ENCODE data around the gene CACNB3. TPM values are rescaled to one million over a fixed set of nuclear protein-coding genes. Genes with fewer than 3 reads are reported as not detected.

The CACNB3 gene
- polyA plus RNA-seq, 4 donors: 45.6 to 98.8 (median 62.3) TPM

- no peak for DNase-seq (ENCODE audit: low read depth in 4 of 4, low spot score in 3 of 4)
Measured at GRCh38 chr12:48788524-48788853, 29.8 kb upstream of the CACNB3 start.

- DNase-seq (ENCODE audit: low read depth in 4 of 4, low spot score in 3 of 4): peak in 2 of 4 donors; percentile 72 to 75
Measured at GRCh38 chr12:48788854-48789775, 29.2 kb upstream of the CACNB3 start, which contains the start of gene ADCY6. ADCY6 (minus strand) TSS chr12:48789089; CDS start chr12:48783434, 5,655 bp downstream.

DNA sequence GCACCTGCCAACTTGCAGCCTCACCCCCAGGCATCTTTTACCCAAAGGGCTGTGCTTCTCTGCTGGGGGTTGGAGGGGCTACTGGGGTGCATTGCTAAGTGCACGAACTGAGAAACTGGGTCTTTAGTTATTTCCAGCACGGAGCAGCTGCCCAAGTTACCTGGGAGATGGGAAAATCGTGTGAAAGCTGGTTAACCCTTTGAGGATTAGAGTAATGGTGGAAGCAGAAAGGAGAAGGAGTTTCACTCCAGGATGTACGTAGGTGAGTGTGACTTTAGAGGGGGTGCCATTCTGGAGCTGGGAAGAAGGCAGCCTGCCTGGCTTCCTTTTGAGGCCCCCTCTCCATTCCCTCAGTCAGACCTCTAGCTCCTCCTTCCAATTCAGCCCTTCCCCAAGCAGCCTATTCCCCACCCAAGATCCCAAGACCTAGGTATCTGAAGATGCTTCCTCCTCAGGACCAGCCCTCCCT, 28.4 kb upstream of the CACNB3 start:
- no peak for DNase-seq (ENCODE audit: low read depth in 4 of 4, low spot score in 3 of 4)

DNA sequence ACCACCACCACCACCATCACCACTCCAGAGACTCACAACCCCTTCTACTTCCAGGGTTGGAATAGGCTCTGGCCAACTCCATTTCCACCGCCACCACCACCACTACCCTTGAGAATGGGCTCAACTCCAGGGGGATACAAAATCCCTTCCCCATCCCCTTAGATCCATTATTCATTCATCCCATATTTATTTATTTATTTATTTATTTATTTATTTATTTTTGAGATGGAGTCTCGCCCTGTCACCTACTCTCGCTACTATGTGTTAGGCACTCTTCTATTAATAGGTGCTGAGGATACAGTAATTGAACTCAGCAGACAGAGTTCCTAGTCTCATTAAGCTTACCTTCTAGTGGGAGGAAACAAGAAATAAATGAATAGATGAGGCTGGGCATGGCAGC, 24.6 kb upstream of the CACNB3 start:
- no peak for DNase-seq (ENCODE audit: low read depth in 4 of 4, low spot score in 3 of 4)

DNA sequence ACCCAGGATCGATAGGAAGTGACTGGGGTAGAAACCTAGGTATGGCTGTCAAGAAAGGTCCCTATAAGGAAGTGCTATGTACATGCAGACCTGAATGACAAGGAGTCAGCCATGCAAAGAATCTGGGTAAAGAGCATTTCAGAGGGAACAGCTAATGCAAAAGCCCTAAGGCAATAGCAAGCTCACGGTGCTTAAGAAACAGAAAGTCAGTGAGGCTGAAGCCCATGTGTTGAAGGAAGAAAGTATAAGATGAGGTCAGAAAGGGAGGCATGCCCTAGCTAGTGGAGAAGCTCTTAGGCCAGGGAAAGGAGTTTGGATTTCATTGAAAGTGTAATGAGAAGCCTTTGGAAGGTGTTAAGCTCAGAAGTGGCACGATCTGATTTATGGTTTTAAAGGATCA, 23.4 kb upstream of the CACNB3 start:
- no peak for DNase-seq (ENCODE audit: low read depth in 4 of 4, low spot score in 3 of 4)

GRCh38 chr12:48795550-48796455, 22.5 kb upstream of the CACNB3 start:
- DNase-seq (ENCODE audit: low read depth in 4 of 4, low spot score in 3 of 4): no peak

DNA sequence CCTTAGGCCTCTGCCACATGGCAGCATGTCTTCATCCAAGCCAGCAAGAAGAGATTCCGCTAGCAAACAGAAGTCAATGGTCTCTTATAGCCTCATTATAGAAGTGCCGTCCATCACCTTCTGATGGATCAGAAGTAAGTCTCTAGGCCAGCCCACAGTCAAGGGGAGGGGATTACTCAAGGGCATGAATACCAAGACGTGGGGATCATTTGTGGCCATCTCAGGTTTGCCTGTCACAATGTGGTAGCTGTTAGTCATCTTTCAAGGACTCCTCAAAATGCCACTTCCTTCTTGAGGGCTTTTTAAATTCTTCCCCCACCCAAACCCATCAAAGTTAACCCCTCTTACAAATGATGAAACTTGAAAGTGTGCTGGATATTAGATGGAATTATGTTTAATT, 21.3 kb upstream of the CACNB3 start:
- DNase-seq (ENCODE audit: low read depth in 4 of 4, low spot score in 3 of 4): no peak

DNA sequence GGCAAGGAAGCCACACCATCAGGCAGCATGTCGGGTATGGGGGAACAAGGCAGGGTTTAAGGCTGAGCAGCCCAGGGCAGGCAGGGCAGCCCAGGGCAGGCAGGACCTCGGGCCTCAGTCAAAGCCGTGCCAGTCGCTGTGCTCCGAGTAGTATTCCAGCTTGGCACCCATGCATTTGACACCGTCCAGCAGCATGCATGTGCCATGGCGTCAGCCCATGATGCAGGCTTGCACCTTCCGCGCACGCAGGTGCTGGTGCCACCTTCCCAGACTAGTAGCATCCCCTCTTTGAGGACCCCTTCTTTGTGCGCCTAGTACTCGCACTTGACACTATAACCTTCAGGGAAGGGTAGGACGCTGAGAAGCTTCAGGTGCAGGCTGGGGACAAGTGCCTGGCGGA, 17.8 kb upstream of the CACNB3 start:
- DNase-seq (ENCODE audit: low read depth in 4 of 4, low spot score in 3 of 4): no peak

DNA sequence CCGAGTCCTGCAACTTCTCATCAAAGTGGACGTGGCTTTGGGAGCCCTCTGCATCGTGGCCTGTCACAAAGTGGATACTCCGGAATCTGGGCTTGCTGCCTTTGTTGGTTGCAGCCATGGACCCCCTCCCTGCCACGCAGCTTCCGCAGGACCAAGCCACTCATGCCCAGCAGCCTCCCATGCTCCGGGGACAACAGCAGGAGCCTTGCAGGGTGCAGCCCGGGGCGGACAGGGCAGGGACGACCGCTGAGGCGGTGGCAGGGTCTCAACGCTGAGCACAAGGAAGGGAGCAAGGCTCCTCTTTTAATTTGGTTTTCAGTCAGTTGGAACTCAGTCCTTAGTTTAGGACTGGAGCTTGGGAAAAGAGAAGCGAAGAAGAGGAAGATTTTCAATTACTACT, 17.3 kb upstream of the CACNB3 start:
- DNase-seq (ENCODE audit: low read depth in 4 of 4, low spot score in 3 of 4): no peak

DNA sequence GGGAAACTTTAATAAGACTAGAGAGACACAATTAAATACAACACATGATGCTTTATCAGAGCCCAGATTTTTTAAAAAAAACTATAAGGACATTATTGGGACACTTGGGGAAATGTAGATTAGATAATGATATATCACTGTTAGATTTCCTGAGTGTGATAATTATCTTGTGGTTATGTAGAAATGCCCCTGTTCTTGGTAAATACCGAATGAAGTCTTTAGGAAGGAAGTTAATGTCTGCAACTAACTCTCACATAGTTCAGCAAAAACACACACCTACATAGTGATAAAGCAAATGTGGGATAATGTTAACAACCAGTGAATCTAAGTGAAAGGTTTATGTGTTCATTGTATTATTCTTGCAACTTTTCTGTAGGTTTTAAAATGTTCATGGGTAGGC, 14.6 kb upstream of the CACNB3 start:
- no peak for DNase-seq (ENCODE audit: low read depth in 4 of 4, low spot score in 3 of 4)

DNA sequence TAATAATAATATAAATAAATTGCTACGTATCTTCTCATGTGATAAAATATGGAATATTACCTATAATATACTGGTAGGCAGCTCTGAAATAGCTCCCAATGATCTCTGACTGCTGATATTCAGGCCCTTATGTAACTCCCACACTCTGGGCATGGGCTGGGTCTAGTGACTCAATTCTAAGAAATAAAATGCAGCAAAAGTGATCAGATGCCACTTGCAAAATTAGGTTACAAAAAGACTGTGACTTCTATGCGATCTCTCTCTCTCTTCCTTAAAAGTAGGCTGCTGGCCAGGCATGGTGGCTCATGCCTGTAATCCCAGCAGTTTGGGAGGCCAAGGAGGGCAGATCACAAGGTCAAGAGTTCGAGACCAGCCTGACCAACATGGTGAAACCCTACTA, 10.3 kb upstream of the CACNB3 start:
- no peak for DNase-seq (ENCODE audit: low read depth in 4 of 4, low spot score in 3 of 4)

- no peak for DNase-seq (ENCODE audit: low read depth in 4 of 4, low spot score in 3 of 4)
Measured at GRCh38 chr12:48810903-48811431, 7.3 kb upstream of the CACNB3 start.

DNA sequence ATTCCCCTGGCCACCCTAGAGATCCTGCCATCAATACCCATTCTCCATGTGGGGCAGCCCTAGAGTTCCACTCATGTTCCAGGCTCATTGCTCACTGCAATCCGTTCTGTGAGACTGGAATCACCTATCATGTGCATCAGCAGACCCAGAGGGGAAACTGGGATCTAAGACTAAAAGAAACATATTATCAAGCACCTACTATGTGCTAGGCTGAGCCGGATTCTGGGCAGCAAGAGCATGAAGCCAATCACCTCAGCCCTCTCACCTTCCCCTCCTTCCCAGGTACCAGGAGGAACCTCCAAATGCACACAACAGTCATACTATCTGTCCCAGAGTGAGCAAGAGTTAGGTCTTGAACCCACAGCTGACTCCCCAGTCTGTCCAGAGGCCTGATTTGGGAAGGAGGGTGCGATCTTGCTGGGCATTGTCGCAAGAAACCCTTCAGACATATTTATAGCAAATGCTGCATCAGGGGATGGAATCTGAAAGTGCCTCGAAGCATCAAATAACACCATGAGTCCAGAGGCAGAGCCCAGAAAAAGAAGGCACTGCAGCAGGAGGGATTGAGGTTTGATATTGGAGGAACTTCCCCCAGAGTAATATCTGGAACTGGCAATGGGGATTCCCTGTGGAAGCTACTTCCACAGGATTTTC, 6.7 kb upstream of the CACNB3 start:
- no peak for DNase-seq (ENCODE audit: low read depth in 4 of 4, low spot score in 3 of 4)

- DNase-seq (ENCODE audit: low read depth in 4 of 4, low spot score in 3 of 4): no peak
Measured at GRCh38 chr12:48812389-48812788, 5.9 kb upstream of the CACNB3 start.

DNA sequence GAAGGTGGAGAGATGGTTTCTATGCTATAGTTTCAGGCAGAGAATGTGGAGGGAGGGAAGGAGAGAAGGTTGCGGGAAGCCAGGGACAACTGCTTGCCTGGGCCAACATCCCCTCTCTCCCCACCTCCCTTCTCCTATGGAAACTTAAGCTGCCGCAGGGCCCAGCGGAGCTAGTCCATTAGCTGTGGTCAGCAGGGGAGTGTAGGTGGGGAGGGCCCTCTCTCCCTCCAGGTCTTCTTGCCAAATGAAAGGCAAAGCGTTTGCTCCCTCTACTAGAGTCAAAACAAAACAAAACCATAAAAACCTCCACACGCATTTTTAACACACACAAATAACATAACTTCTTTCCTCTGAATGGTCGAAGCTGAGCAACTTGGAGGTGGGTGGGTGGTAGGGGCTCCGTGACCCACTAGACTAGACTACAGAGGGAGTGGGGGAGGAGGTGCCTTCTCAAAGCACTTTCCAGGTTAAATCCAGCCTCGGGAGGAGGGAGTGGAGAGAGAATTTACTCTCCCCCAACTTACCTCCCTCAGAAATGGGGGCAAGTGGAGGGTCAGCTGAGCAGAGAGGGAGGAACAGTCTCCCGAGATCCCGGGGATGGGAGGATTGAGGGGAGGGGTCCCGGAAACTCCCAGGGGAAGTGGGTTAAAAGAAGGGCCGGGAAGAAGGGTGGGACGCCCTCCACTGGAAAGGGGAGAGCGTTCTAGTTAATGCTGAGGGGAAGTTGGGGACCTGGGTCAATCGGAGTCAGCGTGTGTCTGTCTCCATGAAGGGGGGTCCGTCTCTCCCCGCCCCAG, 4.6 kb upstream of the CACNB3 start:
- DNase-seq (ENCODE audit: low read depth in 4 of 4, low spot score in 3 of 4): no peak

DNA sequence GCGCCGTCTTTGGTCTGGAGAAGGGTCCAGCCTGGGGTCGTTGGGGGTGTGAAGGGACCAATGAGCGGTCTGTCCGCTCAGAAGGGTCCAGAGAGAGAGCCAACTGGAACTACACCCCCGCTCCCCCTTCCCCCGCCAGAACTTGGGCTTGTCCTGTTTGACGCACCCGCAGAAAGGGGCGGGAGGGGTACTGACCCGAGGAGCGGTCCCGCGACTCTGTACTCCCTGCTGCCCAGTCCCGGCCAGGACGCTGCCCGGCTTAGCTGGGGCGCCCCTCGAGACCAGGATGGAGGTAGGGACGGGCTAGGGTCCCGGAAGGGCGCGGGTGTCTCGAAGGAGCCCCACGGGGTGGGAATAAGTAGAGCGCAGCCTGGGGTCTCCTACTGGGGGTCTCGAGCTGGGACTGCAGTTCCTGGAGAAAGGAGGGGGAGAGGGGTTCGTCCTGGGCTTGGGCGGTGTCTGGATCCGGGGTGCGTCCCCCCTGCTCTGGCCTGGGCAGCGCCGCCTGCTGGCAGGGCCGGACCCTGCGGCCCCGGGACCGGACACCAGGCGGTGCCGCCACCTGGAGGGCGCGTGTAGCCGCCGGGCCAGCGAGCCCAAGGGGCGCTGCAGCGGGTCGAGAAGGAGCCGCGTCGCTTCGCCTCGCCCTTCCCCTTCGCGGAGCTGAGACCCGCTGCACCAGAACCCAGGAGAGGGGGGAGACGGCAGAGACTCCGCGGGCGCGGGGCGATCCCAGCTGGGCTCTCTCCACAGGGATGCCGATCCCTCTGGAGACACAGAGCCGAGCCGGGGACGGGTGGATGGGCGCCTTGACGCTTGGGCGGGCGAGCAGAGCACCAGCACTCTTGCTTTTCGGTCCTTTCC, 3.8 kb upstream of the CACNB3 start:
- no peak for DNase-seq (ENCODE audit: low read depth in 4 of 4, low spot score in 3 of 4)

DNA sequence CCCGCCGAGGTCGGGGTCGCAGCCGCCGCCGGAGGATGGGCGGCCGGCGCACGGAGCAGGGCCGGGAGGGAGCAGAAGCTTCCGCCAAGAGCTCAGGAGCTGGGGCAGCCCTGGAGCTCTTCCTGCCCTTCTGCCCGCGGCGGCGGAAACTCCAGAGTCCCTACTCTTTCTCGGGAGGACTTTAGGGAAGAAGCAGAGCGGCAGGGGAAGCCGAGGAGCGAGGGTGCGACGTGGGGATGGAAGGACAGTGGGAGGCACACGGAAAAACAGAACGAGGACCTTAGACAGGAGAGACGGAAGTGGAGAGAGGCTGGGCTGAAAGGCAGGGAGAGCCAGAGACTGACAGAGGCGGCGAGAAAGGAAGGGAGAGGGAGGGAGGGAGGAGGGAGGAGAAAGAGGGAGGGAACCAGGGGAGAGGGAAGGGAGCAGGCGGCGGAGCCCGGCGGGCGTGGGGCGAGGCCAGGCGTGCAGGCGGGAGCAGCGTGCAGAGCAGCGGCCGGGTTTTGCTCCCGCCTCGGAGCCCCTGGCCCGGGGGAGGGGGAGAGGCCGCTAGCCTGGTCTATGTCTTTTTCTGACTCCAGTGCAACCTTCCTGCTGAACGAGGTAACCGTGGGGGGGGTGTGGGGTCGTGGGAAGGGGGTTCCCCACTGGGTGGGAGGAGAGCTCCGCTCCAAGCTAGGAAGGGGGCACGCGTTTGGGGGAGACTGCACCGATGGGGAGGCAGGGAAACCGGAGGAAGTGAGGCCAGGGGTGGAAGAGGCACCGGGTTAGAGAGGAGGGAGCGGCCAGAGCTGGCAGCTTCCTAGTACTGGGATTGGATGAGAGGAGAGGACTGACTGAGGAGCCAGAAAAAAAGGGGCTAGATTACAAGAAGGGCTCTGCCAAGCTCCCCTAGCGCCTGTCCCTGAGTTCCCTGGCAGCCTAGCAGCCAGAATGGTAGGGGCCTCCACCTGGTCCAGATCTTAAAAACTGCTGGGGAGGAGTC, 2.9 kb upstream of the CACNB3 start:
- DNase-seq (ENCODE audit: low read depth in 4 of 4, low spot score in 3 of 4): peak in 1 of 4 donors; percentile 82
